B cell (primary cell): ENCODE measurements around the gene PPP3CA. TPM values are rescaled to one million over a fixed set of nuclear protein-coding genes. Genes with fewer than 3 reads are reported as not detected.

Source experiments
- ATAC-seq: fragments of 200-7000 bp; cut with Tn5 transposase; one replicate; pipeline ENCODE4 v1.10.0; 2021; ENCODE audit warnings: low read depth, mild to moderate bottlenecking, moderate number of reproducible peaks, moderate library complexity
- CTCF ChIA-PET: fragments of 350-600 bp; sonication (Branson Sonifier 250); formaldehyde crosslinking; loops from one replicate; lab custom pipeline; 2021; ENCODE audit warnings: antibody characterized with exemption, inconsistent platforms; lab: Charles Lee
- POLR2A ChIA-PET: fragments of 350-600 bp; sonication (Branson Sonifier 250); formaldehyde crosslinking; loops from one replicate; lab custom pipeline; 2021; ENCODE audit warnings: antibody characterized with exemption; lab: Charles Lee
- DNase-seq: peaks from one replicate; pipeline ENCODE4 v3.0.0; 2013
- H2AFZ ChIP-seq: 2 replicates; pipeline ENCODE4 v1.6.1; 2012; ENCODE audit warnings: mild to moderate bottlenecking, low read depth, low read length; ENCODE audit not compliant: insufficient read depth, poor library complexity, severe bottlenecking
- H3K27ac ChIP-seq, 2 donors: 1 replicate in 1 of 2; 2 replicates in 1 of 2; pipeline ENCODE4 v1.5.1; 2012 to 2013; ENCODE audit warnings: low read length in 2 of 2, mild to moderate bottlenecking in 2 of 2, moderate library complexity in 1 of 2
- H3K27me3 ChIP-seq, 4 experiments: fragments of 200-600 bp in 1 of 4; sonication (generic) in 1 of 4; replicated peaks in 1 of 4; 1 replicate in 2 of 4; 2 replicates in 2 of 4; pipeline versions ENCODE4 v1.6.1 to v1.7.0; 2013 to 2016; ENCODE audit warnings: low read length in 3 of 4, mild to moderate bottlenecking in 2 of 4, mixed read lengths in 1 of 4, moderate library complexity in 1 of 4; ENCODE audit not compliant: insufficient read depth in 4 of 4, control insufficient read depth in 3 of 4; ENCODE audit errors: control extremely low read depth in 1 of 4
- H3K36me3 ChIP-seq, 2 experiments: replicated peaks in 1 of 2; 1 replicate in 1 of 2; 2 replicates in 1 of 2; pipeline versions ENCODE4 v1.6.1 to v1.7.1; 2013; ENCODE audit warnings: low read length in 1 of 2; ENCODE audit not compliant: insufficient read depth in 2 of 2, control insufficient read depth in 1 of 2; ENCODE audit errors: control extremely low read depth in 1 of 2, extremely low read depth in 1 of 2
- H3K4me1 ChIP-seq, 2 donors: fragments of 200-600 bp in 1 of 2; sonication (generic) in 1 of 2; 1 replicate in 1 of 2; 2 replicates in 1 of 2; pipeline versions ENCODE4 v1.5.1 to v1.6.1; 2013 to 2017; ENCODE audit warnings: low read length in 2 of 2; ENCODE audit not compliant: control insufficient read depth in 2 of 2, insufficient read depth in 2 of 2
- H3K4me2 ChIP-seq: replicated peaks from 2 replicates; pipeline ENCODE3; 2012; ENCODE audit warnings: mild to moderate bottlenecking, low read depth, low read length; ENCODE audit not compliant: poor library complexity, severe bottlenecking
- H3K4me3 ChIP-seq, 5 experiments: fragments of 200-600 bp in 1 of 5; sonication (generic) in 1 of 5; 1 replicate in 3 of 5; 2 replicates in 2 of 5; pipeline versions ENCODE4 v1.5.1 to v1.7.0; 2011 to 2016; ENCODE audit warnings: low read length in 4 of 5, mild to moderate bottlenecking in 4 of 5, low read depth in 2 of 5, control low read depth in 1 of 5, moderate library complexity in 1 of 5; ENCODE audit not compliant: insufficient read depth in 1 of 5; ENCODE audit errors: control extremely low read depth in 1 of 5, extremely low read depth in 1 of 5
- H3K79me2 ChIP-seq: fragments of 200-600 bp; sonication (generic); one replicate; pipeline ENCODE4 v1.6.0; 2016; ENCODE audit warnings: low read length; ENCODE audit not compliant: control insufficient read depth, insufficient read depth
- H3K9ac ChIP-seq: fragments of 200-600 bp; sonication (generic); 2 replicates; pipeline ENCODE4 v1.6.1; 2017; ENCODE audit warnings: mild to moderate bottlenecking, low read length, moderate library complexity
- H3K9me3 ChIP-seq, 3 donors: one replicate each; pipeline versions ENCODE4 v1.6.1 to v1.7.1; 2013; ENCODE audit warnings: low read length in 2 of 3; ENCODE audit not compliant: control insufficient read depth in 2 of 3, insufficient read depth in 1 of 3; ENCODE audit errors: control extremely low read depth in 1 of 3
- H4K20me1 ChIP-seq: 2 replicates; pipeline ENCODE4 v1.6.0; 2012; ENCODE audit warnings: mild to moderate bottlenecking, low read length; ENCODE audit not compliant: insufficient read depth, control insufficient read depth, poor library complexity, severe bottlenecking
- H3K27ac Mint-ChIP-seq: one replicate; pipeline ENCODE4 v1.8.0; 2021; ENCODE audit warnings: mixed read lengths
- H3K27me3 Mint-ChIP-seq: one replicate; pipeline ENCODE4 v1.8.0; 2021; ENCODE audit warnings: mixed read lengths
- H3K4me1 Mint-ChIP-seq: one replicate; pipeline ENCODE4 v1.8.0; 2021; ENCODE audit warnings: mixed read lengths
- H3K4me3 Mint-ChIP-seq: one replicate; pipeline ENCODE4 v1.8.0; 2021; ENCODE audit warnings: mixed read lengths
- H3K9me3 Mint-ChIP-seq: one replicate; pipeline ENCODE4 v1.8.0; 2022; ENCODE audit warnings: mixed read lengths; ENCODE audit not compliant: insufficient read depth
- EZH2 ChIP-seq: IDR thresholded peaks from 2 replicates; pipeline ENCODE4 v1.6.1; 2012; ENCODE audit warnings: borderline replicate concordance, low read depth, mild to moderate bottlenecking, moderate library complexity, low read length; ENCODE audit not compliant: insufficient read depth, poor library complexity, severe bottlenecking
- WGBS: methylation state at CpG from one replicate; pipeline ENCODE4 v1.1.5; 2013; ENCODE audit warnings: missing lambda C conversion rate; ENCODE audit not compliant: insufficient coverage; 5-methylcytosine and 5-hydroxymethylcytosine counted together
- intact Hi-C: fragments of 100-400 bp; cut with micrococcal nuclease; formaldehyde crosslinking; loops from one replicate; pipeline ENCODE4 v1.10.0; 2022
- polyA plus RNA-seq: library from polyadenylated mRNA; depleted of rRNA; stranded (reverse); fragments of >200 nt; gene quantifications from 2 replicates; pipeline ENCODE4 v1.2.3, GENCODE V29; 2012
- total RNA-seq, 2 donors: library from RNA; stranded (reverse); fragments of 120-200 nt in 1 of 2; gene quantifications; 1 replicate in 1 of 2; 2 replicates in 1 of 2; pipeline versions ENCODE4 v1.2.3 to v1.2.4, GENCODE V29; 2013 to 2022
- TF ChIP-seq, protein P1 (sequence below): fragments of 200-600 bp; IDR thresholded peaks from one replicate; pipeline ENCODE4 v1.8.0; 2022; ENCODE audit warnings: antibody characterized with exemption, mild to moderate bottlenecking

Gene PPP3CA
- total and polyA plus RNA-seq, 2 donors (not counting 1 experiment from before 2014, with no cell fraction given): 14.3 to 85.1 TPM

DNA sequence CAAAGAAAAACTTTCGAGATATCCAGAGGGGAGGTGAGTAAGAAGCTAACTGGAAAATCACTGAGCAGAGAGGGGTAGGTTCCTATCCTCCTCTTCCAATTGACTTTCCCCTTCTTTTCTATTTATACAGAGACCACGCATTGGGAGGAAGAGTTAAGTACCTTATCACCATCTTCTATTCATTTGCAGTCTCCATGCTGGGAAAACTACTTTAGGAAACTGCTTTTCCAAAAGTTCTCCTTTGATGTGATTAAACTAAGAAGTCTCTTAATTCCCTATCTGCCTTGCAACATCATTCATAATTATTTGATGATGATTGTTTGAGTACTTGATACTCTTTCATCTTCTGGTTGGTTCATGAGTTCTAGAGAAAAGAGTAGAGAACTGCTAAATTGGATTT is 306.6 kb downstream of the PPP3CA start:
- Histone ChIP-seq H3K4me2 (no peak overlapping the region), H4K20me1 (no peaks in the 10 kb centered on the region), H3K27ac (no peak overlapping the region), H3K27me3 (no peaks in the 10 kb centered on the region), H3K4me1 (no peaks in the 10 kb centered on the region), H3K4me3 (no peak overlapping the region), H3K79me2 (no peaks in the 10 kb centered on the region), H3K9ac (no peak overlapping the region), H3K9me3 (no peaks in the 10 kb centered on the region), H2AFZ (no peak overlapping the region), H3K36me3 (peaks cover 9 to 43% of the 10 kb centered on the region in 2 experiments)
- Mint-ChIP-seq H3K27ac (no peak overlapping the region), H3K4me1 (peaks cover 2% of the 10 kb centered on the region), H3K27me3 (no peaks in the 10 kb centered on the region), H3K4me3 (no peak overlapping the region), H3K9me3 (no peaks in the 10 kb centered on the region)
- WGBS: no CpG with 5 or more reads among the region's 2 CpGs
- intact Hi-C loops: no loop called here
- ChIA-PET POLR2A (no interaction called here), CTCF (no interaction called here)
- ATAC-seq: no peak
- no peak for TF ChIP-seq EZH2
- TF ChIP-seq, protein P1, sequence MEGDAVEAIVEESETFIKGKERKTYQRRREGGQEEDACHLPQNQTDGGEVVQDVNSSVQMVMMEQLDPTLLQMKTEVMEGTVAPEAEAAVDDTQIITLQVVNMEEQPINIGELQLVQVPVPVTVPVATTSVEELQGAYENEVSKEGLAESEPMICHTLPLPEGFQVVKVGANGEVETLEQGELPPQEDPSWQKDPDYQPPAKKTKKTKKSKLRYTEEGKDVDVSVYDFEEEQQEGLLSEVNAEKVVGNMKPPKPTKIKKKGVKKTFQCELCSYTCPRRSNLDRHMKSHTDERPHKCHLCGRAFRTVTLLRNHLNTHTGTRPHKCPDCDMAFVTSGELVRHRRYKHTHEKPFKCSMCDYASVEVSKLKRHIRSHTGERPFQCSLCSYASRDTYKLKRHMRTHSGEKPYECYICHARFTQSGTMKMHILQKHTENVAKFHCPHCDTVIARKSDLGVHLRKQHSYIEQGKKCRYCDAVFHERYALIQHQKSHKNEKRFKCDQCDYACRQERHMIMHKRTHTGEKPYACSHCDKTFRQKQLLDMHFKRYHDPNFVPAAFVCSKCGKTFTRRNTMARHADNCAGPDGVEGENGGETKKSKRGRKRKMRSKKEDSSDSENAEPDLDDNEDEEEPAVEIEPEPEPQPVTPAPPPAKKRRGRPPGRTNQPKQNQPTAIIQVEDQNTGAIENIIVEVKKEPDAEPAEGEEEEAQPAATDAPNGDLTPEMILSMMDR: no peak
- no peak for DNase-seq

DNA sequence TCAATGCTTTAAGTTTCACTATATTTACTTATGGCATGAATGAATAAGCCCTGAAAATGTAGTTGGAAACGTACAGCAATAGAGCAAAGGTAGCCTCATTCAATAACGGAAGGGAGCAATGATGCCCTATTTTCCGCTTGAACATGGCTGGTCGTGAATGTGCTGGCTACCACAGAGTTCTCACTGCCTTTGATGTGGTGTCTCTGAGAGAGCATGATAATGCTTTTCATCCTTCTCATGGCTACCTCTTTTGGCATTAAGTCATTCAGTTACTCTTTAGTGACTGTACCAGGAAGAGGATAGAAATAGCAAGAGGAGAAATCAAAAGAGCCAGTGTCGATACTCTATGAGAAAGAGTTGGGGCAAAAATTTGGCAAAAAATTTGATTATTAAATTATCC is 308.0 kb downstream of the PPP3CA start:
- ATAC-seq: no peak
- CTCF ChIA-PET: interaction anchor here (1.0 kb wide), 1 partner anchor 12 kb away, joined by 3 read pairs; no protein-coding TSS in a partner anchor
- H3K4me2 ChIP-seq: no peak overlapping the region

More for the DNA sequence above, 308.0 kb downstream of the PPP3CA start:
- DNase-seq: no peak
- POLR2A ChIA-PET: no interaction called here
- H3K4me3 ChIP-seq: no peak overlapping the region
- no peak overlapping the region for H3K27ac Mint-ChIP-seq
- no peak overlapping the region for H2AFZ ChIP-seq
- no peak overlapping the region for H3K27ac ChIP-seq
- 78% methylated on average over 3 of the region's 5 CpGs for WGBS
- H3K9ac ChIP-seq: no peak overlapping the region
- H3K27me3 ChIP-seq: no peaks in the 10 kb centered on the region
- TF ChIP-seq, protein P1: no peak
- TF ChIP-seq EZH2: no peak
- H3K9me3 ChIP-seq: no peaks in the 10 kb centered on the region
- H4K20me1 ChIP-seq: no peaks in the 10 kb centered on the region
- intact Hi-C loops: no loop called here
- no peak overlapping the region for H3K4me3 Mint-ChIP-seq
- H3K79me2 ChIP-seq: no peaks in the 10 kb centered on the region
- H3K4me1 ChIP-seq: no peaks in the 10 kb centered on the region
- H3K9me3 Mint-ChIP-seq: no peaks in the 10 kb centered on the region
- H3K36me3 ChIP-seq: peaks cover 3 to 44% of the 10 kb centered on the region in 2 experiments
- no peaks in the 10 kb centered on the region for H3K27me3 Mint-ChIP-seq
- peaks cover 2% of the 10 kb centered on the region for H3K4me1 Mint-ChIP-seq
